ENCODE measurements around the gene SEPTIN1.
"Not testable (repeated sequence)": the region's sequence is repeated elsewhere in the genome, so short reads cannot be mapped to it uniquely, and the experiment has no call there.

Gene SEPTIN1

DNA sequence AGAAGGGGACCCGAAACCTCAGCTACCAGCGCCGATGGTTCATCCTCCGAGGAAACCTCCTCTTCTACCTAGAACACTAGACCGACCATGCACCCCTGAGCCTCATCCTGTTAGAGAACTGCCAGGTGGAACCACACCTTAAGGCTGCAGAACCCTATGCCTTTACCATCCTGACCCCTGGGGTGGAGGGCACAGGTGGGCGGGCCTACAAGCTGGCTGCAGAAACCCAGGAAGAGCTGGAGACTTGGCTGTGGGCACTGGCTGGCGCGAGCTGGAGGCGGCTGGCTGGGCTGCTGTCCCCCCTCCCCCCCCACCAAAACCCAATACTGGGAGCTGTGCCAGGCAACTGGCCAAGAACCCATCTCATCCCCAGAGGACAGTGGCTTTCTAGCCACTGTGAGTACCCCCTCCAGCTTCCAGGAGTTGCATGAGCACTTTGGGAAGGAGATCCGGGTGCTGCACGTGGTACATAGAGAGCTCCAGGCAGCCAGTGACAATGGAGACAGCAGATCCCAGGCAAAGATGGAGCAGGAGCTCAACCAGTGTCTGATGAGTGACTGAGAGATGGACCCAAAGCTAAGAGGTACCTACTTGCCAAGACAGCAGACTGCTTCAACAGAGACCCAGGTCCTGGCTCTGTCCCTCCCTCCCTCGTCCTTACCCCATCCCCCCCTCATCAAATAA is 25.8 kb downstream of the SEPTIN1 start:
- DNase-seq, result no peak

DNA sequence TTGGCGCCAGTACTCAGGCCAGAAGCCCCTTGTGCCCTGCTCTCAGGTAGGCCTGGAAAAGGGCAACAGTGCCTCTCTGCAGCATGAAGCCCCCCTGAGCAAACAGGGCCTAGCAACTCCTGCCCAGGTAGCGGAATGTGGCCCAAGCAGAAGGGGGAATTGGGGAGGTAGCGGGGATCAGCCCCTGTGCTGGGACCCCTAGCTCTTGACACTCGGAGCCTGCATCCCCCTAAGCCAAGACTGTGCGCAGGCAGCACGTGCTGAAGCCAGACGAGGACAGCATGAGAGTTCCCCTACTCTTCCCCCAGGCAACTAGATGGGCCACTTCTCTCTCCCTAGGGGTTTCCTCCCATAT is 26.4 kb downstream of the SEPTIN1 start:
- no peak for DNase-seq

DNA sequence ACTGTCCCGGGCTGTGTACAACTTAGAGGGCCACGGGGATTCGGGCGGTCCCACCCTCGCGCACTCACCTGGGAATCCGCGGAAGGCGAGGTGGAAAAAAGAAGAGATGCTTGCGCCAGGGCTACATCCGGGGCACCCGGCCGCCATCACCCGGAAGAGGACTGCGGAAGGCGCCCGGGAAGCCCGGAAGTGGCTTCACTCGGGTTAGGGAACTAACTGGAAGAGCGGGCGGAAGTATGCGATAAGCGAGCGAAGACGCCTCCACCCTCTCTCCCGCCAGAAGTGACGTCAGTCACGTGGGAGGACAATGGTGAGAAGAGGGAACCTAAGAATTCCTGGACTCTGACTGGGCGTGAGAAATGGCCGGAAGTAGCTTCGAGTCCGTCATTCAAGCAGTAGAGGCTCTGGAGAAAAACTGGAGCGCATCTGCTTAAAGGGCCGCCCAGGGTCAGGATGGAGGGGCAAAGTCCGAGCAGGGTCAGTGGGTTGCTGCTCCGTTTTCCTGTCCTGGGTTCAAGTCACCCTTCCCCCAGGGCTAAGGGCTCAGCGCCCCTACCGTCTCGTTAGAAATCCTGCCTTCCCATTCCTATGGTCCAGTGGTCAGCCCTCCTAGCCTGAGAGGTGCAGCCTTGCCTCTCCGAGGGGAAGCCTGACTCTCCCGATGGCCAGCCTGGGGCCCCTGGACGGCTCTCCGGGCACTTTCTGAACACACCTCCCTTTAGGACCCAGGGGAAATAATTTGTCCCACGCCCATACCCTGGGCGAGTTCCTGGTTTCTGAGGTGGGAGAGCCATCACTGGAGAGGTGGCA is 27.0 kb downstream of the SEPTIN1 start, which contains the start of gene CD2BP2:
Gene CD2BP2 (minus strand): TSS at position 165 of the 810 bp plus-strand sequence. CDS start 627 bp downstream, outside the sequence.
- peak; percentile 100 for DNase-seq

DNA sequence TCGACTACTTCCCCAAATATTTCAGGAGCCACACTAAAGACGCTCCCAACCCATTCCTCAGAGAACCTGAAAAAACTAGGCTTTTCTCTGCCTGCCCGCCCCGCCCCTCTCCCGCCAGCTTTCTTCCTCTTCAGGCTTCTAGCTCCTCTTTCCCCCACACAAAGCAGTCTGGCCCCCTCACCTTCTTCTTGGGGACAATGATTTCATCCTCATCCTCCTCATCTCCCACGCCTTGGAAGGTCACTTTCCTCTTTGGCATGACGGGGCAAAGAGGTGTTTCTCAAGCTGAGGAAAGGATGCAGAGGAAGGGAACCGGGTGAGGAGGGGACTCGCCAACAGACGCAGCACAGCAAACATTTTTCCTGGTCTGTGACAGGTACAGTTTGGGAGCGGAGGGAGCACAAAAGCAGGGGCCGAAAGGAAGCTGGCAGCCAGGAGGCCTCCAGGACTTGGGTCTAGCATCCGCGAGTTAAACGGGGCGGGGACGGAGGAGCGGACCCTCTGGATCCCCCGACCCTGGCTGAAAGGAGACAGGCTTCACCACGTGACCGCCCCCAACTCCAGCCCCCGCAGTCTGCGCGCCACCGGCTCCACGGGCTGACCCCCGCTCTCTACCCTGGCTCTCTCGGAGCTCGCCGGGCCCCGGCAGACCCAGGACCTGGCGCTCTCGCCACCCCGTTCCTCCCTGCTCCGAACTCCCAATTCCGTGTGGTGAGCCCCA is 27.8 kb downstream of the SEPTIN1 start:
- no peak for DNase-seq

DNA sequence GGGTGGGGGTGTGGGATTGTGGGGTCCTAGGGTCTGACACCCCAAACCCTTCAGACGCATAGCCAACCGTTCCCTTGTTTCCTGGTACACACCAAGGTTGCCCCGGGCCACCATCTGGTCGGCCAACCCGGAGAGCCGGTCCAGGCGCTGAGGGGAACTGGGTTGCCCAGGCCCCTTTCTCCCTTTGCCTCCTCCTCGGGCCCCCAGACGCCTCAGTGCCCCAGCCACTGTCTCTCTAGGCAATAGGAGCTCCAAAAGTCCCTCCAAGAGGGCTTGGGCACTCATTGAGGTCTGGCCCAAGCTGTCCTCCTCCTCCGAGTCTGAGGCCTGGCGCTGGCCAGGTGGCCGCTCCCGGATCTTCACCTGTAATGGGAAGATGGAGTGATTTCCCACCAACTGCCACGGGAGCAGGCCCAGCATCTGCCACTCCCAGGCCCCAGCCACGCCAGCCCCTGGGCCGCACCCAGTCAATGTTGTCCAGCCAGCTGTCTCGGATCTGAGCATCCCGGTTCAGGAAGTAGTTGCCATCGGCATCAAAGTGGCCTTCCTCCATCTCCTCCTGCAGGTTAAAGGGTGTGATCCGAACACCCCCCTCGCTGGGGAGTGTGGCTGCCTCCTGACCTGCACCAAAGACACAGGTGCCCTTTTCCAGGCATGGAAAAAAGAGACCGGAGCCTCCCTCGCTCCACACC is 28.8 kb downstream of the SEPTIN1 start:
- DNase-seq, result no peak

DNA sequence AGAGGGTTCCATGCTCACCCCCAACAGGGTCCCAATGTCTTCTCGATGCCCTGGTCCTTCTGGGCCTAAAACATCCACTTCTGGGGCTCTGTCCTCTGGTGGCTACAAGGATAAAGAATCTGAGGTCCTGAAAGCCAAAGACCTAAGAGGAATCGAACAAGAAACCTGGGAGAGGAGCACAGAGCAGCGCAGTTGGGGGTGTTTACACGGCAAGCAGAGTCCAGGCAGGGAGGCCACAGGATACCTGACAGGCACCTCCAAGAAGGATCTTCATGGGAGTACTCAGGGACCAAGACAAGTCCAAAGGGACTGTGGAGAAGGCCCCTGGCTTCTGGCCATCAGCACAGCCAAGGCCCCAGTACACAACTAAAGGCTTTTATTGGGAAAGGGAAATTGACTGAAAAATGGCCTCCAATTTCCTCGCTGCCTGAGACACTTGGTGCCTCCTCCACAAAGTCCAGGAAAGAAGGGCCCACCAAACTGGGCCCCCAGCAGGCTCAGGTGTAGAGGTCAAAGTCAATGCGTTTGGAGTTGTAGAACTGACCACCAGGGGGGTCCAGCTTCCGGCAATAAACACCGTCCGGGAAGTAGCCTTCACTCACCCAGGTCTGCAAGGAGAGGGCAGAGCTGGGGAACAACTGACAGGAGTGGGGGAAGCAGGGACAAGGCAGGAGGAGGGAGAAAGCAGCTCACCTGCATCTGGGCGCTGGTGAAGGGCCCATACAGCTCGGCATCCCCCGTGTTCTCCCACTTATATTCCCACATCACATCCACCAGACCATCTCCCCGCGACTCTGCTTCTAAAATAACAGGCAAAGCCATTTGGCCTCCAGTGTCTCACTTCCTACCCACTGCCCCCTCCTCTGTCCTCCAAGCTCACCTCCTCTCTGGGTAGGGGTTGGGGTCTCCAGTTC is 29.6 kb downstream of the SEPTIN1 start:
- DNase-seq, result no peak

DNA sequence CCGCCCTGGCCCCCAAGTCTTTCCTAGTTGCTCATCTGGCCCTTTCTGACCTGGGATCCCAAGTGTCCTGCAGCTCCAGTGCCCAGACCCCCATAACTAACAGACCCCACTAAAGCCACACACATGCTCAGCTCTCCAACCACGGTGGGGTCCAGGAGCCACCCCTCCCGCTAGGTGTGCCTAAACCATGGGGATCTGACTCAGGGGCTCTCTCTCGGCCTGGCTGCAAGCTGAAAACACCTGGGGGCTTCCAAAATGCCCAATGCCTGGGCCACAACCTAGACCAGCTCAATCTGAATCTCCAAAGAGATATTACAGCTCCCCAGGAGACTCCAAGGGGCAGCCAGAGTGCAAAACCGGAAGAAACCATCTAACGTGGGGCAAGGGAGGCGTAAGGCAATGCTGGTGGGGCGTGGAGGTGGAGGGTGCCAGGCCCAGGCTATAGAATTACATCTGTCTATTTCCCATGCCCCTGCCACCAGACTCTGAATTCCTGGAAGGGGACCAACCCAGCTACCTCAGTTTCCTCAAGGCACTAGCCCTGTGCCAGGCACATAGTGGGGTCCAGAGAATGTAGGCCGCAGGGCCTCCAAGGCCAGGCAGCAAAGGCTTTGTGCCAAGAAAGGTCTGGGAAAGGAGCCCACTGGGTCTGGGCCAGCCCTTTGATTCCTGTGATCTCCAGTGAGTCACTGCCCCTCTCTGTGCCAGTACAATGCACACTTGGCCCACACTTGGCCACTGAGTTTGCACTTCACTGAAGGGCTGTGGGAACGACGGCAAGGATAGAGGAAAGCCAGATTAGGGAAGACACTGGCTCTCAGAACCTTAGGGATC is 30.6 kb downstream of the SEPTIN1 start:
- DNase-seq, result peak; percentile 58

DNA sequence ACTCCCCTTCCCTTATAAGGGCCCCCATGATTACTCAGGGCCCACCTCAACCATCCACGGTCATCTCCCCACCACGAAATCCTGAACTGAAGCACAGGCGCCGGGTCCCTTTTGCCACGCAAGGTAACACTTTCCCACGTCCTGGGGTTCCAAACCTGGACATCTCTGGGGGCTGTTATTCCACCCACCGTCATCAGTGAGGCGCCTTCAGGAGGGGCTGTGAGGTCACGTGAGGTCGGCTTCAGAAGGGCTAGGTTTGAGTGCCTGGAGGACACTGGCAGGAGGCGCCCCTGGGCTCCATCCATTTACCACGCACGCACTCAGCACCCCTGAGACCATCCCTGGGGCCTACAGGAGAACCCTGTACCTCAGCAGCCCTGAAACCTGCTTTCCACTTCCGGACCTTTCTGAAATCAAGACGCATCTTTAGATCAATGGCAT is 31.3 kb downstream of the SEPTIN1 start:
- DNase-seq, result no peak

DNA sequence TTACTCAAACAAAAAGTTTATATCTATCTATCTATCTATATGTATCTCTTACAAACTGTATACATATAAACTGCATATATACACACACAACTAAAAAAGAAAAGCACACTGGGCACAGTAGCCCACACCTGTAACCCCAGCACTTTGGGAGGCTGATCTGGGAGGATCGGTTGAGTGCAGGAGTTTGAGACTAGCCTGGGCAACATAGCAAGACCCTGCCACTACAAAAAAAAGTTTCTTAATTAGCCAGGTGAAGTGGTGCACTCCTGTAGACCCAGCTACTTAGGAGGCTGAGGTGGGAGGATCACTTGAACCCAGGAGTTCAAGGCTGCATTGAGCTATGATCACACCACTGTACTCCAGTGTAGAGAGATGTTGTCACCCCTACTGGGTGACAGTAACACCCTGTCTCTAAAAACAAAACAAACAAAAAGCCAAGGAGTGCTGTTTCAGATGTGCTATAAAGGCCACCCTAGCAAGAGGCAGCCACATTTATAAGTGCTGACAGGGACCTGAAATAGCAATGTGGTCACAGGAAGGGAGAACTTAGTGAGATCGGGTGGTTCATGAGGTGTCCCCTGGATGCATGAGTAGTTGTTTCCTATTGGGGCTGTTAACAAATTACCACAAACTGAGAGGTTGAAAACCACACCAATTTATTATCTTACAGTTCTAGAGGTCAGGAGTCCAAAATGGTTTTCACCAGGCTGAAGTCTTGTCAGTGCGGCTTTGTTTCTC is 32.1 kb downstream of the SEPTIN1 start:
- no peak for DNase-seq

DNA sequence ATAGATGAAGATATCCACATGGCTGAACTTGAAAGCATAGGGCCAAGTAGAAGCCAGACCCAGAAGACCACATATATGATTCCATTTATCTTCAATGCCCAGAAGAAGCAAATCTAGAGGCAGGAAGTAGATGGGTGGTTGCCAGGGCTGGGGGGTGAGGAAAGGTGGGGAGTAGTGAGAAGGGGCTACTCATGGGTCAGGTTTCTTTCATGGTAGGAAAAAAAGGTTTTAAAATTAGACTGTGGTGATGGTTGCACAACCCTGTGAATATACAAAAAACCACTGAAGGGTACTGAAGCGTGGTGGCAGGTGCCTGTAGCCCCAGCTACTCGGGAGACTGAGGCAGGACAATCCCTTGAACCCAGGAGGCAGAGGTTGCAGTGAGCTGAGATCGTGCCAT is 32.7 kb downstream of the SEPTIN1 start:
- DNase-seq, result no peak

DNA sequence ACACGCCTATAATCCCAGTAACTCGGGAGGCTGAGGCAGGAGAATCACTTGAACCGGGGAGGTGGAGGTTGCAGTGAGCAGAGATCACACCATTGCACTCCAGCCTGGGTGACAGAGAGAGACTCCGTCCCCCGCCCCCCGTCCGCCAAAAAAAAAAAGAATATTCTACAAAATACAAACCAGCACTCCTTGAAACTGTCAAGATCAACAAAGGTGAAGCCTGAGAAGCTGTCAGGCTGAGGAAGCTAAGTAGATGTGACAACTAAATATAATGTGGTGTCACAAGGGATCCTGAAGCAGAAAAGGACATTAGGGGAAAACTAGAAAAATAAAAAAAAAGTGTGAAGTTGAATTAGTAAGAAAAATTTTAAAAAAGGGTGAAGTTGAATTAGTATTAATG is 33.4 kb downstream of the SEPTIN1 start:
- no peak for DNase-seq

DNA sequence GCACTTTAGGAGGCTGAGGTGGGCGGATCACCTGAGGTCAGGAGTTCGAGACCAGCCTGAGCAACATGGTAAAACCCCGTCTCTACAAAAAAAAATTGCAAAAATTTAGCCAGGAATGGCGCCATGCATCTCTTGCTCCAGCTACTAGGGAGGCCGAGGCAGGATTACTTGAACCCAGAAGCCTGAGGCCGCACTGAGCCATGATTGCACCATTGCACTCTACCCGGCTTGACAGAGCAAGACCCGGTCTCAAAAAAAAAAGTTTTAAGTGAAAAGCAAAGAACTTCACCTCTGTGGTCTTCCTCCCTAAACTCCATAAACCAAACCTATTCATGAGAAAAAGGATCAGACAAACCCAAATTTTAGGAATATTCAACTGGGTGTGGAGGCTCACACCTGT is 34.2 kb downstream of the SEPTIN1 start:
- DNase-seq, result no peak

DNA sequence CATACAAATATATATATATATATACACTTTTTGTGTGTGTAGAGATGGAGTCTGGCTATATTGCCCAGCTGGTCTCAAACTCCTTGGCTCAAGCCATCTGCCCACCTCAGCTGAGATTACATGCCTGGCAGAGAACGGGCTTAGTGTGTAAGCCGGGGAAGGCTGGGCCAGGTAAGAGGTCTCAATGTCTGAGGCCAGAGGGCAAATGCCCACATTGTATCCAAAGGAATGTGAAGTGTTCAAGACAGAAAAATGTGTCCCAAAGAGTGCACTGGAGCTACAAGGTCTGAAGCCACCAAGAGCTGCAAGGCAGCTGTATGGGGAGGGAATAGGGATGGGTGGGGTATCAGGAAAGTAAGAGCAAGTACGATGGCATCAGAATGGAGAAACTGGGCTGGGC is 36.1 kb downstream of the SEPTIN1 start:
- no peak for DNase-seq

DNA sequence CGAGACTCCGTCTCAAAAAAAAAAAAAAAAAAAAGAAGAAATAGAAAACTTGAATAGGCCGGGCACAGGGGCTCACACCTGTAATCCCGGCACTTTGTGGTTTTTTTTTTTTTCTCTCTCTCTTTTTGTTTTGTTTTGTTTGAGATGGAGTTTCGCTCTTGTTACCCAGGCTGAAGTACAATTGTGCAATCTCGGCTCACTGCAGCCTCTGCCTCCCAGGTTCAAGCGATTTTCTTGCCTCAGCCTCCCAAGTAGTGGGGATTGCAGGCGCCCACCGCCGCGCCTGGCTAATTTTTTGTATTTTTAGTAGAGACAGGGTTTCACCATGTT is 38.9 kb downstream of the SEPTIN1 start:
- DNase-seq, result not testable (repeated sequence)

DNA sequence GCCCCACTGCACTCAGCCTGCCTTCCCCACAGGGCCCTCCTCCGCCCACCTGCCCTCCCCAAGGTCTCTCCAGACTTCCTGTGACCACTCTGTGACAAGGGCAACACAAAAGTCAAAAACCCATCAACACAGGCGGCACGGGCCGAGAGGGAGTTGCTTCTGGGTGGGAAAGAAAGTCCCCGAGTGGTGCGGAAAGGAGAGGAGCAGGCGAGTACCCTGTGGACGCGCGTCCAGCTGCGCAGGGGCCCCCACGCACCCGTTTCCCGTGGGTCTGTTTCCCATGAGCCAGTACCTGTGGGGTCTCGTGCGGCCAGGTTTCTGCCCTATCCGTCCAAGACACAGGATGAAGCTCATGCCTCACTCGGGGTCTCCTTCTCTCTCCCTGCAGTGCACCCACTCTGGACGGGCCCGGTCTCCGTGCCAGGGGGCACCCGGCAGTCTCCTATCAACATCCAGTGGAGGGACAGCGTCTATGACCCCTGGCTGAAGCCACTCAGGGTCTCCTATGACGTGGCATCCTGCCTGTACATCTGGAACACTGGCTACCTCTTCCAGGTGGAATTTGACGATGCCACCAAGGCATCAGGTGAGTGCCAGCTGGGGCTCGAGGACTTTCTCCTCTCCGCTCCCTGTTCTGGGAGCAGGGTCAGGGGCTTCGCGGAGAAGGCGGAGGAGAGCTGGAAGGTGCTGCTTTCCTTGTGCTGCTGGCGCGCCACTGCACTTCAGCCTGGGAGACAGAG is 39.4 kb downstream of the SEPTIN1 start:
- DNase-seq, result no peak

DNA sequence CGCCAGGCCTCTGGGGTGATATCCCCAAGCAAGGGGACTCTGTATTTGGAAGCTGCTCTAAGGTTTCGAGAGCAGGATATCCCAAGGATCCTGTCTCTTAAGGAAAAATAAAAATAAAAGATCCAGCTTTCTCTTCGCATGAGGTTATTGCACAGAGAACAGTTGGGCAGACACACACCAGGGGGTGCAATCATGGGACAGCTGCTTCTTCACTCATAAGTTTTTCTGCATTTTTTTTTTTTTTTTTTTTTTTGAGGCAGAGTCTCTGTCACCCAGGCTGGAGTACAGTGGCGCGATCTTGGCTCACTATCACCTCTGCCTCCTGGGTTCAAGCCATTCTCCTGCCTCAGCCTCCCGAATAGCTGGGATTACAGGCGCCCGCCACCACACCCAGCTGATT is 40.4 kb downstream of the SEPTIN1 start:
- not testable (repeated sequence) for DNase-seq

DNA sequence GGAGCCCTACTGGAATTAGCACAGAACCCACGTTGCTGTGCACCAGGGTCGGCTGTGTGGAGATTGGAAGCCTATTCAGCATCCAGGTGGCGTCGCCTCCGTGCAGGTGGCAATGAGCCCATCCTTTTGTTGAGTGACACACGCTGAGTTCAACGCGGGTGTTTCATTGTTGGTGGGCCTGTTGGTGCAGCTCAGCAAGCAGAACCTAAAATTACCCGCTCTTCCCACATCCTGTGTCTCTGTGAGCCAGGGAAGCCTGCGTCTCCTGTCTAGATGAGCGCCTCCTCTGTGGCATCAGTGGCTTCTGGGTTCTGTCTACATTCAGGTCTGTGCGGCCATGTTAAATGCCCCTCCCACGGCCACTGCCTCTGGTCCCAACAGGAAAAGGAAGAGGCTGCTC is 41.7 kb downstream of the SEPTIN1 start:
- no peak for DNase-seq

DNA sequence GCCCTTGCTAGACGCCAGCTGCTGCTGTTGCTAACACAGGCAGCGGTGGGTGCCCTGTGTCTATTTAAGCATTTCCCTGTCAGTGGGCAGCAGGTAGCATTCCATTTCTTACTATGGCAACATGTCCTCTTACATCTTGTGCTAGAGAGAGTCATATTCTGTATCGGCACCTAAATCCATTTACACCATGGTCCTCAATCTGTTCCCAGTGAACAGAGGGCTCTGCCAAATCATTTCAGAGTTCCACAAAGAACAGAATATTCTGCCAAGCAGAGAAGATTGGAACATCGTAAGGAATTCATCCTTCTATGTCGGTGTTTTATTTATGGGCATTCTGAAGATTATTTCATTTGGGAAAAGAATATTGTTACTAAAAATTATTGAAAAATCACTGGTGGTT is 43.6 kb downstream of the SEPTIN1 start:
- DNase-seq, result not testable (repeated sequence)

DNA sequence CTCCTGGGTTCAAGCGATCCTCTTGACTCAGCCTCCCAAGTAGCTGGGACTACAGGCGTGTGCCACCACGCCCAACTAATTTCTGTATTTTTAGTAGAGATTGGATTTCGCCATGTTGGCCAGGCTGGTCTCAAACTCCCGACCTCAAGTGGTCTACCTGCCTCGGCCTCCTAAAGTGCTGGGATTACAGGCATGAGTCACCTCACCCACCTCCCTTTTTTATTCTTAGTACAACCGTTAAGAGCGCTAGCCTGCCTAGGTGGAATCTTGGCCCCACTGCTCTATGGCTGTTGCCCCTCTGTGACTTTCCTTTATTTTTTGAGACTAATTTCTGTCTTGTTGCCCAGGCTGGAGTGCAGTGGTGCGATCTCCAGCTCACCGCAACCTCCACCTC is 44.4 kb downstream of the SEPTIN1 start:
- not testable (repeated sequence) for DNase-seq
